Fibroblast of villous mesenchyme (primary cell): ENCODE results near the gene AKAP8. TPM values are rescaled to one million over a fixed set of nuclear protein-coding genes. Genes with fewer than 3 reads are reported as not detected.
"Not testable (repeated sequence)": the region's sequence is repeated elsewhere in the genome, so short reads cannot be mapped to it uniquely, and the experiment has no call there.

Experiments used
- DNase-seq: peaks from one replicate; pipeline ENCODE4 v3.0.0-alpha.2; 2010; ENCODE audit warnings: low read depth
- H3K4me3 ChIP-seq: 2 replicates; pipeline ENCODE4 v1.5.1; 2011; ENCODE audit warnings: low read depth, mild to moderate bottlenecking, low read length
- total RNA-seq: library from RNA; depleted of rRNA; stranded (reverse); fragments of >200 nt; gene quantifications from 2 replicates; pipeline ENCODE4 v1.2.3, GENCODE V29; 2012
- TF ChIP-seq, protein P1 (sequence below): IDR thresholded peaks from 2 replicates; pipeline ENCODE4 v1.5.1; 2012; ENCODE audit warnings: low read depth, mild to moderate bottlenecking, low read length; ENCODE audit not compliant: insufficient read depth

AKAP8 gene
- total RNA-seq, 1 donor, result 16.0 TPM

DNA sequence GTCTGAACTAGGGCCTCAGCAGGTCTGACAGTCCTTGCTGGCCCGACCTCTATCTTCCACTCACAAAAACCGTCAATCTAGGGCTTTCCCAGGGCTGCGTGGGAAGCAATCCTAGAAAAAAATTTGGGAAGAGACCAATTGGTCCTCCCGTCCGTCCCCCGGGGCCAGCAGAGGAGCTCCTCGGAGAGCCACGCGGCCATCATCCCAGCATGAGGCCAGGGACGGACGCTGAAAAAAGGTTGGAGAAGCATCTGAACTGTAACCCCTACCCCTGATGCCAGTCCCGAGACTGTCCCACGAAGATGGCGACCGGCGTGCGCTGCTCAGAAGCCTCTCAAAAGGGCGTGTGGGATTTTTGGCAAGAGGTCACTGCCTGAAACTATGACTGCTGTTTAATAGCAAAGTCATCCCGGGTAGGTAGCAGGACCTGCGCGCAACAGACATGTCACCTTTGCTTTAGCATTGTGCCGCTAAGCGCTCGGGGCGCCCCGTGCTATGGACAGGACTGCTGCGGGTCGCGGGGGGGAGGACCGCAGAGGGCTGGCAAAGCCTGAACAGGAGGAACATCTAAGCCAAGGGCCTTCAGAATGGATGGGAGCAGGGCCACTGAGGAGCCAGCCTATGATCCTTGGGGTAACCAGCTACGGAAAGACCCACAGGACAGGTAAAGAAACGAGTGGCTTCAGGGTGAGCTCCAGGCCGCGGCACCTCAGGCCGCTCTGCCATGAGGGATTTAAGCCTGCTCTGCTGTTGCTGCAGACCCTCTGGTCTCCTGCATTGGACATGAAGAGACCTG lies 10.6 kb downstream of the AKAP8 start:
- H3K4me3 ChIP-seq, result no peak overlapping the region
- DNase-seq, result no peak
- TF ChIP-seq, protein P1, sequence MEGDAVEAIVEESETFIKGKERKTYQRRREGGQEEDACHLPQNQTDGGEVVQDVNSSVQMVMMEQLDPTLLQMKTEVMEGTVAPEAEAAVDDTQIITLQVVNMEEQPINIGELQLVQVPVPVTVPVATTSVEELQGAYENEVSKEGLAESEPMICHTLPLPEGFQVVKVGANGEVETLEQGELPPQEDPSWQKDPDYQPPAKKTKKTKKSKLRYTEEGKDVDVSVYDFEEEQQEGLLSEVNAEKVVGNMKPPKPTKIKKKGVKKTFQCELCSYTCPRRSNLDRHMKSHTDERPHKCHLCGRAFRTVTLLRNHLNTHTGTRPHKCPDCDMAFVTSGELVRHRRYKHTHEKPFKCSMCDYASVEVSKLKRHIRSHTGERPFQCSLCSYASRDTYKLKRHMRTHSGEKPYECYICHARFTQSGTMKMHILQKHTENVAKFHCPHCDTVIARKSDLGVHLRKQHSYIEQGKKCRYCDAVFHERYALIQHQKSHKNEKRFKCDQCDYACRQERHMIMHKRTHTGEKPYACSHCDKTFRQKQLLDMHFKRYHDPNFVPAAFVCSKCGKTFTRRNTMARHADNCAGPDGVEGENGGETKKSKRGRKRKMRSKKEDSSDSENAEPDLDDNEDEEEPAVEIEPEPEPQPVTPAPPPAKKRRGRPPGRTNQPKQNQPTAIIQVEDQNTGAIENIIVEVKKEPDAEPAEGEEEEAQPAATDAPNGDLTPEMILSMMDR, result no peak

DNA sequence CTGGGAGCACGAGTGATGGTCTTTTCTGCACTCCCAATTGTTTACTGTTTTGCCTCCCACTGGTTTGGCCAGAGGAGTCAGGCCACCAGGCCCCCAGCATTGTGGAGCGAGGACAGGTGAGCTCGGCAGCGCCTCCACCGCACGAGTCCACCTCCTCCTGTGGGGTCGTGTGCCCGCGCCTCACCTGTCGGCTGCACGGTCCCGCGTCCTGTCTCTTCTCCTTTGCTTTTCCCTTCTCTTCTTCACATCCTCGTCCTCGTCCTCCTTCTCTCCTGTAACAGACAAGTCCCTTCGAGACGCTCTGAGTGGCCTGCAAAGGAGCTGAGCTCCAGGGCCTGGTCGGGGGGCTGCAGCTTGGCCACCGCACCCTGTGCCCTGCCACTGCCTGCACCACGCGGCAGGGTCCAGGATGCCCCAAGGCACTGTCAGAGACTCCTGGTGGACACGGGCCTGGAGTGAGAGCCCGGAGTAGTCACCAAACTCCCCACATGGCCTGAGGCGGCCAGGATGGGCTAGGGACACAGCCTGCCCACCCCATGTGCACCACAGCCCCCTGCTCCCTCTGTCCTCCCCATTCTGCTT lies 11.4 kb downstream of the AKAP8 start:
- TF ChIP-seq, protein P1, result no peak
- DNase-seq, result no peak
- no peak overlapping the region for H3K4me3 ChIP-seq

DNA sequence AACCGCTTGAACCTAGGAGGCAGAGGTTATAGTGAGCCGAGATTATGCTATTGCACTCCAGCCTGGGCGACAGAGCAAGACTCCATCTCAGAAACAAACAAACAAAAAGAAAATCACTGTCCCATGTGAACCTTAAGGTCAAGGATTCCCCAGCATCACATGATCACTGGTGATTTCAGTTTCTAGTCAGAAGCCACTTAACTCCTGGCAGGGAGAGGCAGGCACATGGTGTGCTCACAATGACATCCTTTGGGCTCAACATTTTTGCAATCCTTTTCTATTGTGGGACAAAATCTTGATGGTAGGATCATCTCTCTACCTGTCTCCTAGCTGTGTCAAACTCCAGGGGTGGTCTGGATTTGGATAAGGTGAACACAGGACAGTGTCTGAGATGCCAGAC lies 12.1 kb downstream of the AKAP8 start:
- H3K4me3 ChIP-seq, result no peak overlapping the region
- TF ChIP-seq, protein P1, result no peak
- no peak for DNase-seq

DNA sequence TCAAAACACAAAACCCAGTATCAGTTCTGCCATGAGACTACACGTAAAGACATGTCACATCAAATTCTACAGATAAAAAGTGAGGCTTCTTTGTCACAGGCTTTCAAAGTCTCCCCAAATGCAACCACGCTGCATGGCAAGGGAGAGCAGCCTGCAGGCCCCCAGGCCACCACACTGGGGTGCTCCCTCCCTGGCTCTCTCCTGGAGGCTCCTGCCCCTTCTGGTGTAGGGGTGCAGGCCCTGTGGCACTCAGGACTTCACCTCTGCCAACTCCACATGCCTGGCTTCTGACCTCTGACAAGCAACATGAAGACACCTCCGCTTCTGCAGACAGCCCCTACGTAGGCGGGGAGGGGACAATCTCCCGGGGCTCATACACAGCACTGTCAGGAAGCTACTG lies 14.3 kb downstream of the AKAP8 start:
- no peak for DNase-seq
- H3K4me3 ChIP-seq, result no peak overlapping the region
- TF ChIP-seq, protein P1, result no peak

DNA sequence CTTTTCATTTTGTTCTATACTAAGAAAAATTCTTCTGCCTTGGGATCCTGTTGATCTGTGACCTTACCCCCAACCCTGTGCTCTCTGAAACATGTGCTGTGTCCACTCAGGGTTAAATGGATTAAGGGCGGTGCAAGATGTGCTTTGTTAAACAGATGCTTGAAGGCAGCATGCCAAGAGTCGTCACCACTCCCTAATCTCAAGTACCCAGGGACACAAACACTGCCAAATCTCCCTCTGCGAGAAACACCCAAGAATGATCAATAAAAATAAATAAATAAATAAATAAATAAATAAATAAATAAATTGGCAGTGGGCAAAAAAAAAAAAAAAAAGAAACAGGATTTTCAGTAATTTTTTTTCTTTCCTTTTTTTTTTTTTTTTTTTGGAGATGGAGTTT lies 15.8 kb downstream of the AKAP8 start:
- DNase-seq, result peak; percentile 27

DNA sequence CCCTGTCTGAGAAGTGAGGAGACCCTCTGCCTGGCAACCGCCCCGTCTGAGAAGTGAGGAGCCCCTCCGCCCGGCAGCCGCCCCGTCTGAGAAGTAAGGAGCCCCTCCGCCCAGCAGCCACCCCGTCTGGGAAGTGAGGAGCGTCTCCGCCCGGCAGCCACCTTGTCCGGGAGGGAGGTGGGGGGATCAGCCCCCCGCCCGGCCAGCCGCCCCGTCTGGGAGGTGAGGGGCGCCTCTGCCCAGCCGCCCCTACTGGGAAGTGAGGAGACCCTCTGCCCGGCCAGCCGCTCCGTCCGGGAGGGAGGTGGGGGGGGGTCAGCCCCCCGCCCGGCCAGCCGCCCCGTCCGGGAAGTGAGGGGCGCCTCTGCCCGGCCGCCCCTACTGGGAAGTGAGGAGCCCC lies 16.5 kb downstream of the AKAP8 start:
- DNase-seq, H3K4me3 ChIP-seq: not testable (repeated sequence)

More for the DNA sequence above, 15.8 kb downstream of the AKAP8 start:
- H3K4me3 ChIP-seq, result not testable (repeated sequence)

DNA sequence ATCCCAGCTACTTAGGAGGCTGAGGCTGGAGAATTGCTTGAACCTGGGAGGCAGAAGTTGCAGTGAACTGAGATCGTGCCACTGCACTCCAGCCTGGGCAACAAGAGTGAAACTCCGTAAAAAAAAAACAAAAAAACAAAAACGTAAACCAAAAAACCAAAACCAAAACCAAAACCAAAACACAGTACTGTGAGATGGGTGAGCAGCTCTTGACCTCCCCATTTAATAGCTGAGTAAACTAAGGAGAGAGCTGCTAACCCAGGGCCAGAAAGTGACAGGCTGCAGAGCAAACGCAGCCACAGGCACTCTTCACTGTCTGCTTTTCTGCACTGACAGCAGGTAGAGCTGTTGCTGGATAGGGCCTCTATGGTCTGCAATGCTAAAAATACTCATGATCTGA lies 19.6 kb downstream of the AKAP8 start:
- not testable (repeated sequence) for H3K4me3 ChIP-seq, DNase-seq

DNA sequence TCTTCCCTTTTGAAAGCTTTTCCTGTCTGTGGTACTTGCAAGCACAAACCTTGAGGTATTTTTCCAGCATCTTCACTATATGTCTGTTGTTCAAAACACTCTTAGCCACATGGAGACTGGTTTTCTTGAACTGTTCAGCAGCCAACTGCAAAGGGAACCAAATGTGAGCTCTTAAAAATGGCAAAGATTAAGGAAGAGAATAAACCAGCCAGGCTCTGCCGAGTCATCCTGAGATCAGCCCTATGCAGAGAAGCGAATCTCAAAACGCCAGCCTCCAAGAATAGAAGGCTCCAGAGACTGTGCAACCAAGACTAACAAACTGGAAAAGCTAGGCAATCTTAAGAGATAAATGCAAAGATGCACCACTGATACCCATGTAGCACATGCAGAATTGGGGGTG lies 20.7 kb downstream of the AKAP8 start:
- H3K4me3 ChIP-seq, result no peak overlapping the region
- TF ChIP-seq, protein P1, result no peak
- DNase-seq, result peak; percentile 18
